HepG2 (cell line): ENCODE results near the gene PLEKHH3. TPM values are rescaled to one million over a fixed set of nuclear protein-coding genes. Genes with fewer than 3 reads are reported as not detected.

ENCODE experiments used
- MIXL1 ChIP-seq: IDR thresholded peaks from 2 replicates; pipeline ENCODE4 v1.6.1; 2016
- RXRA ChIP-seq: sonication (generic); formaldehyde crosslinking; IDR thresholded peaks from 2 replicates; pipeline ENCODE4 v1.5.1; 2020; ENCODE audit warnings: missing genetic modification reagents
- TBP ChIP-seq: sonication (generic); formaldehyde crosslinking; IDR thresholded peaks from 2 replicates; pipeline ENCODE4 v1.5.0; 2020; ENCODE audit warnings: missing genetic modification reagents
- ZBTB1 ChIP-seq: sonication (generic); formaldehyde crosslinking; IDR thresholded peaks from 2 replicates; pipeline ENCODE4 v1.4.0; 2020; ENCODE audit warnings: missing genetic modification reagents, borderline replicate concordance
- ZFY ChIP-seq: sonication (generic); formaldehyde crosslinking; IDR thresholded peaks from 2 replicates; pipeline ENCODE4 v1.4.0; 2020; ENCODE audit warnings: missing genetic modification reagents
- ZNF746 ChIP-seq: sonication (generic); formaldehyde crosslinking; IDR thresholded peaks from 2 replicates; pipeline ENCODE4 v1.8.0; 2022; ENCODE audit warnings: mild to moderate bottlenecking, missing genetic modification reagents
- polyA plus RNA-seq, 8 experiments: library from polyadenylated mRNA; depleted of rRNA in 3 of 8; stranded (reverse) in 7 of 8; unstranded in 1 of 8; fragments of >200 nt; fragmentation: Illumina TruSeq in 4 of 8; extraction: Trizol in 4 of 8; gene quantifications; 2 replicates each; pipeline versions ENCODE4 v1.2.1 to v1.2.3, GENCODE V29; 2011 to 2016; ENCODE audit warnings: low read depth in 4 of 8, missing spikeins in 1 of 8, mixed read lengths in 1 of 8; ENCODE audit not compliant: insufficient read depth in 1 of 8
- total RNA-seq, 5 experiments: library from RNA; depleted of rRNA; stranded (reverse); fragments of >200 nt; fragmentation: Illumina TruSeq; extraction: Trizol; gene quantifications; 2 replicates each; pipeline ENCODE4 v1.2.3, GENCODE V29; 2016; ENCODE audit warnings: low read depth in 1 of 5
- TF ChIP-seq, protein P1 (sequence below): sonication (generic); formaldehyde crosslinking; IDR thresholded peaks from 2 replicates; pipeline ENCODE4 v1.8.0; 2022; ENCODE audit warnings: mild to moderate bottlenecking, missing genetic modification reagents, moderate library complexity
- TF ChIP-seq, protein P2 (sequence below): sonication (generic); formaldehyde crosslinking; conservative IDR thresholded peaks from 2 replicates; pipeline ENCODE4 v1.4.0; 2020; ENCODE audit warnings: missing genetic modification reagents
- TF ChIP-seq, protein P3 (sequence below): sonication (generic); formaldehyde crosslinking; IDR thresholded peaks from 2 replicates; pipeline ENCODE4 v1.4.0; 2020; ENCODE audit warnings: missing genetic modification reagents, borderline replicate concordance
- TF ChIP-seq, protein P4 (sequence below): sonication (generic); formaldehyde crosslinking; IDR thresholded peaks from 2 replicates; pipeline ENCODE4 v1.8.1; 2023; ENCODE audit warnings: mild to moderate bottlenecking, missing genetic modification reagents
- TF ChIP-seq, protein P5 (sequence below): sonication (generic); formaldehyde crosslinking; IDR thresholded peaks from 2 replicates; pipeline ENCODE4 v1.4.0; 2020; ENCODE audit warnings: mild to moderate bottlenecking, low read depth, missing genetic modification reagents
- TF ChIP-seq, protein P6 (sequence below): conservative IDR thresholded peaks from 2 replicates; pipeline ENCODE4 v1.6.1; 2018; ENCODE audit warnings: missing genetic modification reagents
- TF ChIP-seq, protein P7 (sequence below): sonication (generic); formaldehyde crosslinking; IDR thresholded peaks from 2 replicates; pipeline ENCODE4 v1.4.0; 2020; ENCODE audit warnings: missing genetic modification reagents

PLEKHH3 gene
- total and polyA plus RNA-seq, 2 of the 13 experiments (the other 11 are each of a cell fraction or from before 2014, with no cell fraction given): 6.0 to 19.9 TPM

DNA sequence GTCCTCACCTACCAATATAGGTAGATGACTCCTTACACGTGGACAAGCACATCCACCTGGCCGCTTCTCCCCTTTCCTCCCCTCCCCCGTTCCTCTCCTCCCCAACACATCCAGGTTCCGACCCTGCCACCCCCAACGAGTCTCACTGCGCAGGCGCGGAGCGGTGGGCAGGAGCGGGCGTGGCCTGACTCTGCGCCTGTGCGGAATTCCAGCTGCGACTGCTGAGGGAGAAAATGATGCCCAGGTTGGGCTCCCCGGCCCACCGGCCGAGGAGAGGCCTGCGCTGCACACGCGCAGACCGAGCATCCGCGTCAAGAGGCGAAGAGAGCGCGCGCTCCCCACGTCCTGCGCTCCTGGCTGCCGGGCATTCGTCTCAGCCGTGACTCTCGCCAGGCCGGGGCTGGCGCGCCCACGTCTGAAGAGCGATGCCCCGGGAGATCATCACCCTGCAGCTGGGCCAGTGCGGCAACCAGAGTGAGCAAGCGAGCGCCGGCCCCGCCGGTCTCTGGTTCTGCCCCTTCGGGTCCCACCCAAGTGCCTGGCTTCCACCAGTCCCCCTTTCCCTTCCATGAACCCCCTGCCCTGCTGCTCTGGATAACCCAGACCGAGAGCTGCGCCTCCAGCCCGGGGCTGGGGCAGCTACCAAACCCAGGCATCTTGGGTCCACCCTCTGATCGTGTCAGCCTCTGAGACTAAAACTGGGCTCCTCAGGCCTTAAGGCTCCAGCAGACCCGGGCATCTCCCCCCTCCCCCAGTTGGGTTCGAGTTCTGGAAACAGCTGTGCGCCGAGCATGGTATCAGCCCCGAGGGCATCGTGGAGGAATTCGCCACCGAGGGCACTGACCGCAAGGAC lies 17.5 kb downstream of the PLEKHH3 start, which contains the start of gene TUBG2 (continued):
- peak; percentile 54 for TF ChIP-seq RXRA (CRISPR knock-in tag)
- TF ChIP-seq, protein P1, sequence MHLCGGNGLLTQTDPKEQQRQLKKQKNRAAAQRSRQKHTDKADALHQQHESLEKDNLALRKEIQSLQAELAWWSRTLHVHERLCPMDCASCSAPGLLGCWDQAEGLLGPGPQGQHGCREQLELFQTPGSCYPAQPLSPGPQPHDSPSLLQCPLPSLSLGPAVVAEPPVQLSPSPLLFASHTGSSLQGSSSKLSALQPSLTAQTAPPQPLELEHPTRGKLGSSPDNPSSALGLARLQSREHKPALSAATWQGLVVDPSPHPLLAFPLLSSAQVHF (CRISPR knock-in tag): peak; percentile 47; the same call in 1 of the 2 replicates
- TF ChIP-seq, protein P2, sequence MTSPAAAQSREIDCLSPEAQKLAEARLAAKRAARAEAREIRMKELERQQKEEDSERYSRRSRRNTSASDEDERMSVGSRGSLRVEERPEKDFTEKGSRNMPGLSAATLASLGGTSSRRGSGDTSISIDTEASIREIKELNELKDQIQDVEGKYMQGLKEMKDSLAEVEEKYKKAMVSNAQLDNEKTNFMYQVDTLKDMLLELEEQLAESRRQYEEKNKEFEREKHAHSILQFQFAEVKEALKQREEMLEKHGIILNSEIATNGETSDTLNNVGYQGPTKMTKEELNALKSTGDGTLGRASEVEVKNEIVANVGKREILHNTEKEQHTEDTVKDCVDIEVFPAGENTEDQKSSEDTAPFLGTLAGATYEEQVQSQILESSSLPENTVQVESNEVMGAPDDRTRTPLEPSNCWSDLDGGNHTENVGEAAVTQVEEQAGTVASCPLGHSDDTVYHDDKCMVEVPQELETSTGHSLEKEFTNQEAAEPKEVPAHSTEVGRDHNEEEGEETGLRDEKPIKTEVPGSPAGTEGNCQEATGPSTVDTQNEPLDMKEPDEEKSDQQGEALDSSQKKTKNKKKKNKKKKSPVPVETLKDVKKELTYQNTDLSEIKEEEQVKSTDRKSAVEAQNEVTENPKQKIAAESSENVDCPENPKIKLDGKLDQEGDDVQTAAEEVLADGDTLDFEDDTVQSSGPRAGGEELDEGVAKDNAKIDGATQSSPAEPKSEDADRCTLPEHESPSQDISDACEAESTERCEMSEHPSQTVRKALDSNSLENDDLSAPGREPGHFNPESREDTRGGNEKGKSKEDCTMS: 0 out of 2 replicates have a peak, but pooled peaks have one; percentile 43
- TF ChIP-seq, protein P3, sequence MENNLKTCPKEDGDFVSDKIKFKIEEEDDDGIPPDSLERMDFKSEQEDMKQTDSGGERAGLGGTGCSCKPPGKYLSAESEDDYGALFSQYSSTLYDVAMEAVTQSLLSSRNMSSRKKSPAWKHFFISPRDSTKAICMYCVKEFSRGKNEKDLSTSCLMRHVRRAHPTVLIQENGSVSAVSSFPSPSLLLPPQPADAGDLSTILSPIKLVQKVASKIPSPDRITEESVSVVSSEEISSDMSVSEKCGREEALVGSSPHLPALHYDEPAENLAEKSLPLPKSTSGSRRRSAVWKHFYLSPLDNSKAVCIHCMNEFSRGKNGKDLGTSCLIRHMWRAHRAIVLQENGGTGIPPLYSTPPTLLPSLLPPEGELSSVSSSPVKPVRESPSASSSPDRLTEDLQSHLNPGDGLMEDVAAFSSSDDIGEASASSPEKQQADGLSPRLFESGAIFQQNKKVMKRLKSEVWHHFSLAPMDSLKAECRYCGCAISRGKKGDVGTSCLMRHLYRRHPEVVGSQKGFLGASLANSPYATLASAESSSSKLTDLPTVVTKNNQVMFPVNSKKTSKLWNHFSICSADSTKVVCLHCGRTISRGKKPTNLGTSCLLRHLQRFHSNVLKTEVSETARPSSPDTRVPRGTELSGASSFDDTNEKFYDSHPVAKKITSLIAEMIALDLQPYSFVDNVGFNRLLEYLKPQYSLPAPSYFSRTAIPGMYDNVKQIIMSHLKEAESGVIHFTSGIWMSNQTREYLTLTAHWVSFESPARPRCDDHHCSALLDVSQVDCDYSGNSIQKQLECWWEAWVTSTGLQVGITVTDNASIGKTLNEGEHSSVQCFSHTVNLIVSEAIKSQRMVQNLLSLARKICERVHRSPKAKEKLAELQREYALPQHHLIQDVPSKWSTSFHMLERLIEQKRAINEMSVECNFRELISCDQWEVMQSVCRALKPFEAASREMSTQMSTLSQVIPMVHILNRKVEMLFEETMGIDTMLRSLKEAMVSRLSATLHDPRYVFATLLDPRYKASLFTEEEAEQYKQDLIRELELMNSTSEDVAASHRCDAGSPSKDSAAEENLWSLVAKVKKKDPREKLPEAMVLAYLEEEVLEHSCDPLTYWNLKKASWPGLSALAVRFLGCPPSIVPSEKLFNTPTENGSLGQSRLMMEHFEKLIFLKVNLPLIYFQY (CRISPR knock-in tag): 0 out of 2 replicates have a peak, but pooled peaks have one; percentile 77
- TF ChIP-seq, protein P4, sequence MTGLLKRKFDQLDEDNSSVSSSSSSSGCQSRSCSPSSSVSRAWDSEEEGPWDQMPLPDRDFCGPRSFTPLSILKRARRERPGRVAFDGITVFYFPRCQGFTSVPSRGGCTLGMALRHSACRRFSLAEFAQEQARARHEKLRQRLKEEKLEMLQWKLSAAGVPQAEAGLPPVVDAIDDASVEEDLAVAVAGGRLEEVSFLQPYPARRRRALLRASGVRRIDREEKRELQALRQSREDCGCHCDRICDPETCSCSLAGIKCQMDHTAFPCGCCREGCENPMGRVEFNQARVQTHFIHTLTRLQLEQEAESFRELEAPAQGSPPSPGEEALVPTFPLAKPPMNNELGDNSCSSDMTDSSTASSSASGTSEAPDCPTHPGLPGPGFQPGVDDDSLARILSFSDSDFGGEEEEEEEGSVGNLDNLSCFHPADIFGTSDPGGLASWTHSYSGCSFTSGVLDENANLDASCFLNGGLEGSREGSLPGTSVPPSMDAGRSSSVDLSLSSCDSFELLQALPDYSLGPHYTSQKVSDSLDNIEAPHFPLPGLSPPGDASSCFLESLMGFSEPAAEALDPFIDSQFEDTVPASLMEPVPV: no peak; the same call in 1 of the 2 replicates
- TF ChIP-seq MIXL1 (CRISPR knock-in tag): peak; percentile 68; the same call in 1 of the 2 replicates
- TF ChIP-seq, protein P5, sequence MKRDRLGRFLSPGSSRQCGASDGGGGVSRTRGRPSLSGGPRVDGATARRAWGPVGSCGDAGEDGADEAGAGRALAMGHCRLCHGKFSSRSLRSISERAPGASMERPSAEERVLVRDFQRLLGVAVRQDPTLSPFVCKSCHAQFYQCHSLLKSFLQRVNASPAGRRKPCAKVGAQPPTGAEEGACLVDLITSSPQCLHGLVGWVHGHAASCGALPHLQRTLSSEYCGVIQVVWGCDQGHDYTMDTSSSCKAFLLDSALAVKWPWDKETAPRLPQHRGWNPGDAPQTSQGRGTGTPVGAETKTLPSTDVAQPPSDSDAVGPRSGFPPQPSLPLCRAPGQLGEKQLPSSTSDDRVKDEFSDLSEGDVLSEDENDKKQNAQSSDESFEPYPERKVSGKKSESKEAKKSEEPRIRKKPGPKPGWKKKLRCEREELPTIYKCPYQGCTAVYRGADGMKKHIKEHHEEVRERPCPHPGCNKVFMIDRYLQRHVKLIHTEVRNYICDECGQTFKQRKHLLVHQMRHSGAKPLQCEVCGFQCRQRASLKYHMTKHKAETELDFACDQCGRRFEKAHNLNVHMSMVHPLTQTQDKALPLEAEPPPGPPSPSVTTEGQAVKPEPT (CRISPR knock-in tag): no peak
- TF ChIP-seq TBP (CRISPR knock-in tag): no peak
- peak; percentile 95 for TF ChIP-seq ZFY (CRISPR knock-in tag)
- peak; percentile 75 for TF ChIP-seq ZNF746 (CRISPR knock-in tag)
- TF ChIP-seq, protein P6, sequence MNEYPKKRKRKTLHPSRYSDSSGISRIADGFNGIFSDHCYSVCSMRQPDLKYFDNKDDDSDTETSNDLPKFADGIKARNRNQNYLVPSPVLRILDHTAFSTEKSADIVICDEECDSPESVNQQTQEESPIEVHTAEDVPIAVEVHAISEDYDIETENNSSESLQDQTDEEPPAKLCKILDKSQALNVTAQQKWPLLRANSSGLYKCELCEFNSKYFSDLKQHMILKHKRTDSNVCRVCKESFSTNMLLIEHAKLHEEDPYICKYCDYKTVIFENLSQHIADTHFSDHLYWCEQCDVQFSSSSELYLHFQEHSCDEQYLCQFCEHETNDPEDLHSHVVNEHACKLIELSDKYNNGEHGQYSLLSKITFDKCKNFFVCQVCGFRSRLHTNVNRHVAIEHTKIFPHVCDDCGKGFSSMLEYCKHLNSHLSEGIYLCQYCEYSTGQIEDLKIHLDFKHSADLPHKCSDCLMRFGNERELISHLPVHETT (CRISPR knock-in tag): no peak; the same call in 1 of the 2 replicates
- TF ChIP-seq, protein P7, sequence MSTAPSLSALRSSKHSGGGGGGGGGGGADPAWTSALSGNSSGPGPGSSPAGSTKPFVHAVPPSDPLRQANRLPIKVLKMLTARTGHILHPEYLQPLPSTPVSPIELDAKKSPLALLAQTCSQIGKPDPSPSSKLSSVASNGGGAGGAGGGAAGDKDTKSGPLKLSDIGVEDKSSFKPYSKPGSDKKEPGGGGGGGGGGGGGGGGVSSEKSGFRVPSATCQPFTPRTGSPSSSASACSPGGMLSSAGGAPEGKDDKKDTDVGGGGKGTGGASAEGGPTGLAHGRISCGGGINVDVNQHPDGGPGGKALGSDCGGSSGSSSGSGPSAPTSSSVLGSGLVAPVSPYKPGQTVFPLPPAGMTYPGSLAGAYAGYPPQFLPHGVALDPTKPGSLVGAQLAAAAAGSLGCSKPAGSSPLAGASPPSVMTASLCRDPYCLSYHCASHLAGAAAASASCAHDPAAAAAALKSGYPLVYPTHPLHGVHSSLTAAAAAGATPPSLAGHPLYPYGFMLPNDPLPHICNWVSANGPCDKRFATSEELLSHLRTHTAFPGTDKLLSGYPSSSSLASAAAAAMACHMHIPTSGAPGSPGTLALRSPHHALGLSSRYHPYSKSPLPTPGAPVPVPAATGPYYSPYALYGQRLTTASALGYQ (CRISPR knock-in tag): 0 out of 2 replicates have a peak, but pooled peaks have one; percentile 14
- 0 out of 2 replicates have a peak, but pooled peaks have one; percentile 25 for TF ChIP-seq ZBTB1 (CRISPR knock-in tag)
